Measurements from ENCODE around the gene ACOT4.
"Not testable (repeated sequence)": the region's sequence is repeated elsewhere in the genome, so short reads cannot be mapped to it uniquely, and the experiment has no call there.

Gene ACOT4, protein sequence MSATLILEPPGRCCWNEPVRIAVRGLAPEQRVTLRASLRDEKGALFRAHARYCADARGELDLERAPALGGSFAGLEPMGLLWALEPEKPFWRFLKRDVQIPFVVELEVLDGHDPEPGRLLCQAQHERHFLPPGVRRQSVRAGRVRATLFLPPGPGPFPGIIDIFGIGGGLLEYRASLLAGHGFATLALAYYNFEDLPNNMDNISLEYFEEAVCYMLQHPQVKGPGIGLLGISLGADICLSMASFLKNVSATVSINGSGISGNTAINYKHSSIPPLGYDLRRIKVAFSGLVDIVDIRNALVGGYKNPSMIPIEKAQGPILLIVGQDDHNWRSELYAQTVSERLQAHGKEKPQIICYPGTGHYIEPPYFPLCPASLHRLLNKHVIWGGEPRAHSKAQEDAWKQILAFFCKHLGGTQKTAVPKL

DNA sequence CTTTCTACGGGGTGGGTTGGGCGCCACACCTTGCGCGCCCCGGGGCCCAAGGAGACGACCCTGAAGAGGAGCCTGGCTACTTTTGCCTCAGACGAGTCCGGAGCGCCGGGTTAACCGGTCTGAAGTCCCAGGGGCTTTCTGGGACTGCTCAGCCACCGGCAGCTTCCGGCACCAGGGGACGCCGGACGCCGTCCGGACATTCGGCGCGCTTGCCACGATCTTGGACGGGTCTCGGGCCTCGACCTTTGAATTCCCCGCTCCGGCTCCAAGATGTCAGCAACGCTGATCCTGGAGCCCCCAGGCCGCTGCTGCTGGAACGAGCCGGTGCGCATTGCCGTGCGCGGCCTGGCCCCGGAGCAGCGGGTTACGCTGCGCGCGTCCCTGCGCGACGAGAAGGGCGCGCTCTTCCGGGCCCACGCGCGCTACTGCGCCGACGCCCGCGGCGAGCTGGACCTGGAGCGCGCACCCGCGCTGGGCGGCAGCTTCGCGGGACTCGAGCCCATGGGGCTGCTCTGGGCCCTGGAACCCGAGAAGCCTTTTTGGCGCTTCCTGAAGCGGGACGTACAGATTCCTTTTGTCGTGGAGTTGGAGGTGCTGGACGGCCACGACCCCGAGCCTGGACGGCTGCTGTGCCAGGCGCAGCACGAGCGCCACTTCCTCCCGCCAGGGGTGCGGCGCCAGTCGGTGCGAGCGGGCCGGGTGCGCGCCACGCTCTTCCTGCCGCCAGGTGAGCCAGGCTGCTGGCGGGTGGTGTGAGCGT is at the start of gene ACOT4:
Gene ACOT4 (plus strand): TSS at position 184 of the 760 bp plus-strand sequence. CDS start 87 bp downstream, at position 271.
- DNase-seq: peak; percentile 40

DNA sequence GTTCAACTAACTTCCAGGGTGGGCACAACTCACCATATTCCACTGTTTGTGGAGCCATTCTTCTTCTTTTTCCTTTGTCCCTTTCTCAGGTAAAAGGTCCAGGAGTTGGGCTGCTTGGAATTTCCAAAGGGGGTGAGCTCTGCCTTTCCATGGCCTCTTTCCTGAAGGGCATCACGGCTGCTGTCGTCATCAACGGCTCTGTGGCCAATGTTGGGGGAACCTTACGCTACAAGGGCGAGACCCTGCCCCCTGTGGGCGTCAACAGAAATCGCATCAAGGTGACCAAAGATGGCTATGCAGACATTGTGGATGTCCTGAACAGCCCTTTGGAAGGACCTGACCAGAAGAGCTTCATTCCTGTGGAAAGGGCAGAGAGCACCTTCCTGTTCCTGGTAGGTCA is 48.7 kb upstream of the ACOT4 start:
- not testable (repeated sequence) for DNase-seq

- not testable (repeated sequence) for DNase-seq
These were observed 46.3 kb upstream of the ACOT4 start for GRCh38 chr14:73545353-73545752.

DNA sequence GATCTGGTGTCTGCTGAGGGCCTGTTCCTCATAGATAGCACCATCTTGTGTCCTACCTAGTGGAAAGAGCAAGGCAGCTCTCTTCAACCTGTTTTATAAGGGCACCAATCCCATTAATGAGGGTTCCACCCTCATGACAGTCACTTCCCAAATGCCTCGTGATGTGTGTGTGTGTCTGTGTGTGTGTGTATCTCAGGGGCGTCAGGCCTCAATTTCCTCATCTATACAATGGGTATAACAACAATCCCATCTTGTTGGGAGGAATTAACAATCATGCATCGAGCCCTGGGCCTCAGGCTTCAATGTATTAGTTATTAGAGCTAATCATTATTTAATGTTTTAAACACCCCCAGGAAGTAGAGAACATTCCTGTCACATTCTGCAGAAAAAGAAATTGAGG is 42.6 kb upstream of the ACOT4 start:
- not testable (repeated sequence) for DNase-seq

GRCh38 chr14:73549889-73550524 is 41.7 kb upstream of the ACOT4 start:
- not testable (repeated sequence) for DNase-seq

DNA sequence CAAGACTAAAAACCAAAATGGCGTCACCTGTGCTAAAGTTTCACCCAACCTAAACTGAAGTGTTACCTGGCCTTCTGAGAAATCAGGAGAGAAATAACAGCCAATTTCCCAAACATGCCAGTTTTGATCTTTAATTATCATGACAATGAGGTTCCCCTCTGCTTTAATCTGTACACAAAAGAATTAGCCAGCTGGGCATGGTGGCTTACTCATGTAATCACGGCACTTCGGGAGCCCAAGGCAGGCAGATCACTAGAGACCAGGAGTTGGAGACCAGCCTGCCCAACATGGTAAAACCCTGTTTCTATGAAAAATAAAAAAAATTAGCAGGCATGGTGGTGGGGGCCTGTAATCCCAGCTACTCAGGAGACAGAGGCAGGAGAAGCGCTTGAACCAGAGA is 37.8 kb upstream of the ACOT4 start:
- no peak for DNase-seq

DNA sequence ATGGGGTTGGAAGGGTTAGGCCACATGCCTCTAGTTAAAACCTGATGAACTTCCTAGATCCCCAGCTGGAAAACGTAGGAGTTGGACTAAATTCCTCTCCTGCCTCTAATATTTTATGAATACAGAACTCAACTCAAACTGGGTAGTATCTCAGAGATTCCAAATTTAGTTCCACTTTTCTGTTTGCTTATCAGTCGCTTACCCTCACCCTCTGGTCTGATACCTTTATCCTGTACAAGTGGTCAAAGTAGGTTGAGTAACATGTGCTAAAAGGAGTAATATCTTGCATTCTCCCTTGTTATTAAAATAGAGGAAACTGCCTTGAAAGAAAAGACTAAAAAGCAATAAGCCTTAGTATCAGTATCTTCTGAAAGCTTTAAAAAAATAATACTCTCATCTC is 34.5 kb upstream of the ACOT4 start:
- not testable (repeated sequence) for DNase-seq

DNA sequence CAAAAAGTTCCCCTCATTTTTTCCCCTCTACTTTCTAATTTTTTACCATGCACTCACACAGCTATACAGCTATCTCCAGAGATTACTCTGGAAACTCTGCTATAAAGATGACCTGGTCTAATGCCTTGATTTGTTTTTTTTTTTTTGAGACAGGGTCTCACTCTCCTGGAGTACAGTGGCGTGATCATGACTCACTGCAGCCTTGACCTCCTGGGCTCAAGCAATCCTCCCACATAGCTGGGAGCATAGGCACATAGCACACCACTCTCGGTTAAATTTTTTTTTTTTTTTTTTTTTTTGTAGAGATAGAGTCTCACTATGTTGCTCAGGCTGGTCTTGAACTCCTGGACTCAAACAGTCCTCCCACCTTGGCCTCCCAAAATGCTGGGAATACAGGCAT is 33.4 kb upstream of the ACOT4 start:
- not testable (repeated sequence) for DNase-seq

DNA sequence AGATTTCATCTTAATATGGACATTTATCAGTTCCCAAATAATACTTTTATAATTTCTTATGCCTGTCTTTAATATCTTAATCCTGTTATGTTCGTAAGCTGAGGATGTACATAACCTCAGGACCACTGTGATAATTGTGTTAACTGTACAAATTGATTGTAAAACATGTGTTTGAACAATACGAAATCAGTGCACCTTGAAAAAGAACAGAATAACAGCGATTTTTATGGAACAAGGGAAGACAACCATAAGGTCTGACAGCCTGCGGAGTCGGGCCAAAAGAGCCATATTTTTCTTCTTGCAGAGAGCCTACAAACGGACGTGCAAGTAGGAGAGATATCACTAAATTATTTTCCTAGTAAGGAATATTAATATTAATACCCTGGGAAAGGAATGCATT is 29.4 kb upstream of the ACOT4 start:
- not testable (repeated sequence) for DNase-seq

DNA sequence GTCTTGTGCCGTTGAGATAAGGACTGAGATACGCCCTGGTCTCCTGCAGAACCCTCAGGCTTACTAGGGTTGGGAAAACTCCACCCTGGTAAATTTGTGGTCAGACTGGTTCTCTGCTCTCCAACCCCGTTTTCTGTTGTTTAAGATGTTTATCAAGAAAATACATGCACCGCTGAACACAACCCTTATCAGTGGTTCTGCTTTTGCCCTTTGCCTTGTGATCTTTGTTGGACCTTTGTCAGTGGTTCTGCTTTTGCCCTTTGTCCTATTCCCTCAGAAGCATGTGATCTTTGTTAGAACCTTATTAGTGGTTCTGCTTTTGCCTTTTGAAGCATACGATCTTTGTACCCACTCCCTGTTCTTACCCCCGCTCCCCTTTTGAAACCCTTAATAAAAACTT is 29.0 kb upstream of the ACOT4 start:
- not testable (repeated sequence) for DNase-seq

DNA sequence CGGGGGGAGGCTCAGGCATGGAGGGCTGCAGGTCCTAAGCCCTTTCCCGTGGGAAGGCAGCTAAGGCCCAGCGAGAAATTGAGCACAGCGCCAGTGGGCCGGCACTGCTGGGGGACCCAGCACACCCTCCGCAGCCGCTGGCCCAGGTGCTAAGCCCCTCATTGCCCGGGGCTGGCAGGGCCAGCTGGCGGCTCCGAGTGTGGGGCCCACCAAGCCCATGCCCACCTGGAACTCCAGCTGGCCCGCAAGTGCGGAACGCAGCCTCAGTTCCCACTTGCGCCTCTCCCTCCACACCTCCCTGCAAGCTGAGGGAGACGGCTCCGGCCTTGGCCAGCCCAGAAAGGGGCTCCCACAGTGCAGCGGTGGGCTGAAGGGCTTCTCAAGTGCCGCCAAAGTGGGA is 25.2 kb upstream of the ACOT4 start:
- DNase-seq: not testable (repeated sequence)

DNA sequence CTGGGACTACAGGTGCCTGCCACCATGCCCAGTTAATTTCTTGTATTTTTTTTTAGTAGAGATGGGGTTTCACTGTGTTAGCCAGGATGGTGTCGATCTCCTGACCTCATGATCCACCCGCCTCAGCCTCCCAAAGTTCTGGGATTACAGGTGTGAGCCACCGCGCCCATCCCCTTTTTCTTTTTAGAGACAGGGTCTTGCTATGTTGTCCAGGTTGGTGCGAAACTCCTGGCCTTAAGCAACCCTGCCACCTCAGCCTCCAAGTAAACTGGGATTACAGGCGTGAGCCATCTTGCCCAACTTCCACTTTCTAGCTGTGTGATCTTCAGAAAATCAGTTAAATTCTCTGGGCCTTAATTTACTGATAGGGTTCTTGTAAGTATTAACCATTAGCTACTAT is 24.7 kb upstream of the ACOT4 start:
- DNase-seq: not testable (repeated sequence)

DNA sequence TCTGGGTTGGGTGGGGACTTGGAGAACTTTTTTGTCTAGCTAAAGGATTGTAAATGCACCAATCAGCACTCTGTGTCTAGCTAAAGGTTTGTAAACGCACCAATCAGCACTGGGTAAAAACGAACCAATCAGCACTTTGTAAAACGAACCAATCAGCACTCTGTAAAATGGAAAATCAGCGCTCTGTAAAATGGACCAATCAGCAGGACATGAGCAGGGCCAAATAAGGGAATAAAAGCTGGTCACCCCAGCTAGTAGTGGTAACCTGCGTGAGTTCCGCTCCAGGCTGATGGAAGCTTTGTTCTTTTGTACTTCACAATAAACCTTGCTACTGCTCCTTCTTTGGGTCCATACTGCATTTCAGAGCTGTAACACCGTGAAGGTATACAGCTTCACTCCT is 24.3 kb upstream of the ACOT4 start:
- DNase-seq: no peak

DNA sequence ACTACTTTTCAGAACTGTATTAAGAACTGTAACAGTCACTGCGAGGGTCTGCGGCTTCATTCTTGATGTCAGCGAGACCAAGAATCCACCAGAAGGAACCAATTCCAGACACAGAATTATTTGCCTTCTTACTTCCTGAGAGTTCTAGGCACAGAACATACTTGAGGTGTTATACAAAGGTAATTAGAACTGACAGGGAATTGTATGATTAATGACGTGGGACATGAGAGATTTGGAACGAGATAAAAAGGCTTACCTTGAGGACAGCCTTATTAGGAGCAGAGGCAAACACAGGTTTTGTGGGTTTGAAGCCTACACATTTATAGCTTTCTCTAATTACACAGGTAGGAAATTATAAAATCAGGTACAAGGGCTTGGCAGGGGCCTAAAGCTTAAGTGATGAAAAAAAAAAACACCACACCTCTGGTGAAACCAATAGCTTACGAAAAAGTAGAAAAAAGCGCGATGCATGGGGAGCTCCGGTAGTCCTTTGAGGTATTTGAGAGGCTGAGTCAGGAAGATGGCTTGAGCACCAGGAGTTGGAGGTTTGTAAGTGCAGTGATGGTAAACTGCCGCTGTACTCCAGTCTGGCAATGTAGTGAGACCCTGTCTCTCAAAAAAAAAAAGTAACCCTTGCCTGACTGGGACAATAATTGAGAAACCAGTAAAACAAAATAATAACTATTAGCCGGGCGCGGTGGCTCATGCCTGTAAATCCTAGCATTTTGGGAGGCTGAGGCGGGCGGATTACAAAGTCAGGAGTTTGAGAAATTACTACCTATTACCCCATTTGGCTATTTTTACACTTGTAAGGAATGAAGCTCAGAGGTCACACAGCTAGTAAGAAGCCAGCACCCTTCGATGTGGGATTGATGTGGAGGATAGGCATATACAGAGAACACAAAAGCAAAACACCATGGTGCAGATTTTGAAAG is 23.5 kb upstream of the ACOT4 start:
- DNase-seq: peak; percentile 33

DNA sequence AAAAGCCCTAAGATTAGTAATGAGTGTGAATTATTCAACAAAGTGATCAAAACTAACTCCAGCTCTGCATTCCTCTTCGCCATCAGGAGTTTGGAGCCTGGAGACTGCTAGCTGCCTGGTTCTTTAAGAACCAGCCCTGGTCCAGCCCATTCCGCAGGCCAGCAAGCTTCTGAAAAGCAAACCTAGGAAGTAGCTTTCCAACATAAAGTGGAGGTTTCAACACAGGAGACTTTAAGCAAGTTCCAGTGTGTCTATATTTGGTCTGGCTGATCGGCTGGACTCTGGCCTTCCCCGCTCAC is 22.8 kb upstream of the ACOT4 start:
- not testable (repeated sequence) for DNase-seq

DNA sequence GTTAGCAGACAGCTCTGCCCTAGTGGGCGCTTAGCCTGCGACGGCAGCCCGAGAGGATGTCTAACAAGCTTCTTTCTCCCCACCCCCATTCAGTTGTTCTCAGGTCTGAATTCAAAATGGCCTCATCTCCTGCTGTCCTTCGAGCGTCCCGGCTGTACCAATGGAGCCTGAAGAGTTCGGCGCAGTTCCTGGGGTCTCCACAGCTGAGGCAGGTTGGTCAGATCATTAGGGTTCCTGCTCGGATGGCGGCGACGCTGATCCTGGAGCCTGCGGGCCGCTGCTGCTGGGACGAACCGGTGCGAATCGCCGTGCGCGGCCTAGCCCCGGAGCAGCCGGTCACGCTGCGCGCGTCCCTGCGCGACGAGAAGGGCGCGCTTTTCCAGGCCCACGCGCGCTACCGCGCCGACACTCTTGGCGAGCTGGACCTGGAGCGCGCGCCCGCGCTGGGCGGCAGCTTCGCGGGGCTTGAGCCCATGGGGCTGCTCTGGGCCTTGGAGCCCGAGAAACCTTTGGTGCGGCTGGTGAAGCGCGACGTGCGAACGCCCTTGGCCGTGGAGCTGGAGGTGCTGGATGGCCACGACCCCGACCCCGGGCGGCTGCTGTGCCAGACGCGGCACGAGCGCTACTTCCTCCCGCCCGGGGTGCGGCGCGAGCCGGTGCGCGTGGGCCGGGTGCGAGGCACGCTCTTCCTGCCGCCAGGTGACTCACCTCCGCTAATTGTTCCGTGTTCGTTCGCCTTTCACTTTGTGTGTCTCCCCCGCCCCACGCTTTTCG is 22.3 kb upstream of the ACOT4 start, which contains the start of gene ACOT2:
Gene ACOT2 (plus strand): TSS at position 29 of the 774 bp plus-strand sequence. CDS start 28 bp downstream, at position 57.
- DNase-seq: peak; percentile 92

DNA sequence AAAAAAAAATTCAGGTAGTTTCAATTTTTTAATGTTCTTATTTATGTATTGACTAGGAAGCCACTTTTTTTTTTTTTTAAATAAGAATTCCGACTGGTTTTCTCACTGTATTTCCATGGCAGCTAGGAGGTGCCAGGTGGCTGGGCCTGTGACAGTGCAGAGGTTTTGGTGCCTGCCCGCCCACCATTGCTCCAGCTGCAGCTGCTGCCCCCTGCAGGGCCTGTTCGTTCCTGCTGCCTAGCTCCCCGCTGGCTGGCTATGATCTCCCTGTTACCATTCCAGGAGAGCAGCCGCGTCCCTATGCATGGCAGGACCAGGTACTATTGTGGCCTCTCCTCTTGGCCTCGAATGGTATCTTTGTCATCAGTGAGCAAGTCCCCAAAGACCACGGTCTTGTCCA is 20.8 kb upstream of the ACOT4 start:
- DNase-seq: peak; percentile 67

GRCh38 chr14:73573034-73573433 is 18.6 kb upstream of the ACOT4 start:
- not testable (repeated sequence) for DNase-seq

DNA sequence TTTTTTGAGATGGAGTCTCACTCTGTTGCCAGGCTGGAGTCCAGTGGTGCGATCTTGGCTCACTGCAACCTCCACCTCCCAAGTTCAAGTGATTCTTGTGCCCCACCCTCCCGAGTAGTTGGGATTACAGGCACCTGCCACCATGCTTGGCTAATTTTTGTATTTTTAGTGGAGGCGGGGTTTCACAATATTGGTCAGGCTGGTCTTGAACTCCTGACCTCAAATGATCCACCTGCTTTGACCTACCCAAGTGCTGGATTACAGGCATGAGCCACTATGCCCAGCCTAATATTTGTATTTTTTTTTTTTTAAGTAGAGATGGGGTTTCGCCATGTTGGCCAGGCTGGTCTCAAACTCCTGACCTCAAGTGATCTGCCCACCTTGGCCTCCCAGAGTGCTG is 17.9 kb upstream of the ACOT4 start:
- DNase-seq: not testable (repeated sequence)

GRCh38 chr14:73574251-73574650 is 17.4 kb upstream of the ACOT4 start:
- not testable (repeated sequence) for DNase-seq

DNA sequence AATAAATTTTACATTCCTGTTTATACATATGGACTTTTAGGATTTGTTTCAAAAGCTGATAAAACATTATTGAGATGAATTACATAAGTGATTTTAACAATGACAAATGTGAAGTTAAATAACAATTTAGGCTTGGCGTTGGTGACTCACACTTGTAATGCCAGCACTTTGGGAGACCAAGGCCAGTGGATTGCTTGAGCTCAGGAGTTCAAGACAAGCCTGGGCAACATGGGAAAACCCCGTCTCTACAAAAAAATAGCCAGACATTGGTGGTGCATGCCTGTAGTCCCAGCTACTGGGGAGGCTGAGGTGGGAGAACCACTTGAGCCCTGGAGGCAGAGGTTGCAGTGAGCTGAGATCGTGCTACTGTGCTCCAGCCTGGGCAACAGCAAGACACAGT is 15.3 kb upstream of the ACOT4 start:
- DNase-seq: no peak

- not testable (repeated sequence) for DNase-seq
These were observed 14.5 kb upstream of the ACOT4 start for GRCh38 chr14:73577214-73577613.

All from NCI-H2171 treated with DMSO at 0.1 percent for 48 hours (cell line).